GM12865 (cell line): ENCODE results near the gene PLK5.

Experiments used
- DNase-seq: peaks from one replicate; pipeline ENCODE4 v3.0.0; 2010; ENCODE audit warnings: low read depth
- H3K4me3 ChIP-seq: 2 replicates; pipeline ENCODE4 v1.5.1; 2011; ENCODE audit warnings: mild to moderate bottlenecking, low read depth, low read length, control low read depth
- TF ChIP-seq, protein P1 (sequence below): IDR thresholded peaks from 2 replicates; pipeline ENCODE4 v1.5.1; 2011; ENCODE audit warnings: low read length, control low read depth, low read depth, inconsistent platforms; ENCODE audit not compliant: insufficient read depth; ENCODE audit errors: missing control alignments

The PLK5 gene

DNA sequence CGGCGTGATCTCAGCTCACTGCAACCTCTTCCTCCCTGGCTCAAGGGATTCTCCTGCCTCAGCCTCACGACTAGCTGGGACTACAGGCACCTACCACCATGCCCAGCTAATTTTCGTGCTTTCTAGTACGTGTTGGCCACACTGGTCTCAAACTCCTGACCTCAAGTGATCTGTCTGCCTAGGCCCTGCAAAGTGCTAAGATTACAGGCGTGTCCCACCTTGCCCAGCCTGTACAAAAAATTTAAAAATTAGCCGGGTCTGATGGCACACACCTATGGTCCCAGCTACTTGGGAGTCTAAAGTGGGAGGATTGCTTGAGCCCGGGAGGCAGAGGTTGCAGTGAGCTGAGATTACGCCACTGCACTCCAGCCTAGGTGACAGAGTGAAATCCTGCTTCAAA, 48.9 kb downstream of the PLK5 start:
- no peak for DNase-seq
- TF ChIP-seq, protein P1, sequence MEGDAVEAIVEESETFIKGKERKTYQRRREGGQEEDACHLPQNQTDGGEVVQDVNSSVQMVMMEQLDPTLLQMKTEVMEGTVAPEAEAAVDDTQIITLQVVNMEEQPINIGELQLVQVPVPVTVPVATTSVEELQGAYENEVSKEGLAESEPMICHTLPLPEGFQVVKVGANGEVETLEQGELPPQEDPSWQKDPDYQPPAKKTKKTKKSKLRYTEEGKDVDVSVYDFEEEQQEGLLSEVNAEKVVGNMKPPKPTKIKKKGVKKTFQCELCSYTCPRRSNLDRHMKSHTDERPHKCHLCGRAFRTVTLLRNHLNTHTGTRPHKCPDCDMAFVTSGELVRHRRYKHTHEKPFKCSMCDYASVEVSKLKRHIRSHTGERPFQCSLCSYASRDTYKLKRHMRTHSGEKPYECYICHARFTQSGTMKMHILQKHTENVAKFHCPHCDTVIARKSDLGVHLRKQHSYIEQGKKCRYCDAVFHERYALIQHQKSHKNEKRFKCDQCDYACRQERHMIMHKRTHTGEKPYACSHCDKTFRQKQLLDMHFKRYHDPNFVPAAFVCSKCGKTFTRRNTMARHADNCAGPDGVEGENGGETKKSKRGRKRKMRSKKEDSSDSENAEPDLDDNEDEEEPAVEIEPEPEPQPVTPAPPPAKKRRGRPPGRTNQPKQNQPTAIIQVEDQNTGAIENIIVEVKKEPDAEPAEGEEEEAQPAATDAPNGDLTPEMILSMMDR = no peak
- H3K4me3 ChIP-seq = no peak overlapping the region

DNA sequence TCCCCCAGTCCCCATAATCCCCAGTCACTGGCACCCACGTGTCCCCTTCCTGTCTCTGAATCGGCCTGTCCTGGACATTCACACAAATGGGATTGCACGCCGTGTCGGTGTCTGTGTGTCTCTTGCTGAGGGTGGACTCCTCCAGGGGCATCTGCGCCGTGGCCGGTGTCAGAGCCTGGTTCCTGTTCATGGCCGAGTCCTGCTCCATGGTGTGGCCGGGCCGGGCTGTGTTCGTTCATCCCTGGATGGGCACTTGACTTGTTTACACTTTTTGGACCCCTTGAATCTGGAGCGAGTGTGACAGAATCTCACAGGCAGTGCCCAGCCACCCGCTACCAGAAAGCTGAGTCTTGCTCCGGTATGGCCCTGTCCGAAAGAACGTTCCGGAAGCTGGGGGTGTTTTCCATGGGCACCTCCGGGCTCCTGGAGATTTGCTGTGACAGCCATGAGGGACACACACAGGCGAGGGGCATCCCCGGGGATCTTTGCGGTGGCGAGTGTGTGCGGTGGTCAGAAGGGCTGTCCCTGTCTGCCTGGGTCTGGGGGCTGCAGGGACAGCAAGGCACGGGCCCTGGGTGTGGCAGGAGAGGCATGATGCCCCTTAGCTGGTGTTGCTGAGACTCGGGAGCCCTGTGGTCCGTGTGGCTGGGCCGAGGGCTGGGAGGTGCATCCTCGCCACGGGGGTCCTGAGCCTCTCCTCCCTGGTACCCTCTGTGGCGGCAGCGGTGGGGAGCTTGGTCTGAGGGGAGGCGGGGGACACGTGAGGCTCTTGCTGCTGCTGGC, 50.7 kb downstream of the PLK5 start:
- no peak for DNase-seq
- H3K4me3 ChIP-seq = no peak overlapping the region
- TF ChIP-seq, protein P1 = no peak

DNA sequence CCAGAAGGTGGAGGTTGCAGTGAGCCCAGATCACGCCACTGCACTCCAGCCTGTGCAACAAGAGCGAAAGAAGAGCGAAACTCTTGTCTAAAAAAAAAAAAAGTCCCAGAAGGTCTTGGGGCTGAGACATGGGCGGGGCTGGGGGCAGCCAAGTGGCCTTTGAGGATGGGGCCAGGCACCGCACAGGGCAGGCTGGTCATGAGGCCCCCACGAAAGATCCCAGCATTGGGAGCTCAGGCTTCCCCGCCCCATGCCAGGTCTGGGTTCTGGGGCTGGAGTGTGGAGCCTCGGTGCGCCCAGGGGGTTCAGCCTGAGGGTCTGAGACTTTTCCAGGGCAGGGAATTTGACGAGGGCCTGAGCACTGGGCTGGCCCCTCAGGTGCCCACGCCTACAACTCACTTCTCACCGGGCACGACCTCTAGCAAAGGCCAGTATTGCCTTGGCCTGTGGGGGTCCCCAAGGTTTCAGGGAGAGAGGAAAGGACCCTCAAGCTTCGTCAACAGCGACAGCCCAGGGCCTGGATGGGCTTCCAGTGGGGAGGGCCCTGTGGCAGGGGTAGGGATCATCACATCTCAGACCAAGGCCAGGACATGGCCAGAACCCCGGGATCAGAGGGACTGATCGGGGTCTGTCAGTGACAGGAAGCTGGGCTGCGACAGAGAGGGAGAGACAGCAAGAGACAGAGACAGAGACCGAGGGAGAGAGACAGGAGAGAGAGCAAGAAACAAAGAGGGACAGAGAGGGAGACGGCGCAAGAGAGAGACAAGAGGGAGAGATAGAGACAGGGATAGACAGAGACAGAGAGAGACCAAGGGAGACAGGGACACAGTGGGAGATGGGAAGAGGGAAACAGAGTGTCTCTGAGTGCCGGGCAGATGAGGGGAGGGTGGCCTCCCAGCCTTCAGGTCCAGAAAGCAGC, 51.7 kb downstream of the PLK5 start:
- TF ChIP-seq, protein P1 = no peak
- DNase-seq = no peak
- H3K4me3 ChIP-seq = no peak overlapping the region

DNA sequence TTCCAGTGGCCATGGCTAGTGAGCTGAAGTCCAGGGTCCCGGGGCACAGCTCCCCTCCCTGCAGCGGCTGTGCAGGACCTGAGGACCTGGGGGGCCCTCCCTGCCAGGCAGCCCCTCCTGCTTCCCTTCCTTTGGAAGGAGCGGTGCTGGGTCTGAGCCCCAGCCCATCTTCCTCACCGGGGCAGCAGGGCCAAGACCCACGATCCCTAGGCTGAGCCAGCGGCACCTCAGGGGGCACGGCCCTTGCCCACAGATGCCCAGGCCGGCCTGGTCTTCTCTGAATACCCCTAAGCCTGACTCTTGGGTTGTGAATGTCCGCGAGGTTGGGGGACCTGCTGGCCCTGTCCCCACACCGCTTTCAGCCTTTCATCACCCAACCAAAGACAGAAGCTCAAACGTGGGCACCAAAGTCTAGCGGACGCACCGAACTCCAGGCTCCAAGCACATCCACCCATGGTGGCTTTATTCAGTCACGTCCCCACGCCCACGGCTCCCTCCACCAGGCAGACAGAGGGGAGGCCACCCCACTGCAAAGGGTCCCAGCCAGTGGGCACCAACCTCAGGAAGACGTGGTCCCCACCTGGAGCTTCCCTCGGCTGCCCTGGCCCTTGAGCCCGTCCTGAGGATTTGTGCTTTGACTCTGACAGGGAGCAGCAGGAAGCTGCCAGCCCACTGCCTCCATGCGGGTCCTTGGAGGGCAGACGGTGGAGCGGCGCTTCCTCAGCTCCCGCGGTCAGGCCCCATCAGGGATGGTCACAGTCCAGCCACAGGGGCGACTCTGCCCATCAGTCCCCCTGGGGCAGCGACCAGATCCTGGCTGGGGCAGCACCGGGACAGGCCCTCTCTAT, 52.6 kb downstream of the PLK5 start:
- DNase-seq = no peak
- TF ChIP-seq, protein P1 = no peak
- no peak overlapping the region for H3K4me3 ChIP-seq

DNA sequence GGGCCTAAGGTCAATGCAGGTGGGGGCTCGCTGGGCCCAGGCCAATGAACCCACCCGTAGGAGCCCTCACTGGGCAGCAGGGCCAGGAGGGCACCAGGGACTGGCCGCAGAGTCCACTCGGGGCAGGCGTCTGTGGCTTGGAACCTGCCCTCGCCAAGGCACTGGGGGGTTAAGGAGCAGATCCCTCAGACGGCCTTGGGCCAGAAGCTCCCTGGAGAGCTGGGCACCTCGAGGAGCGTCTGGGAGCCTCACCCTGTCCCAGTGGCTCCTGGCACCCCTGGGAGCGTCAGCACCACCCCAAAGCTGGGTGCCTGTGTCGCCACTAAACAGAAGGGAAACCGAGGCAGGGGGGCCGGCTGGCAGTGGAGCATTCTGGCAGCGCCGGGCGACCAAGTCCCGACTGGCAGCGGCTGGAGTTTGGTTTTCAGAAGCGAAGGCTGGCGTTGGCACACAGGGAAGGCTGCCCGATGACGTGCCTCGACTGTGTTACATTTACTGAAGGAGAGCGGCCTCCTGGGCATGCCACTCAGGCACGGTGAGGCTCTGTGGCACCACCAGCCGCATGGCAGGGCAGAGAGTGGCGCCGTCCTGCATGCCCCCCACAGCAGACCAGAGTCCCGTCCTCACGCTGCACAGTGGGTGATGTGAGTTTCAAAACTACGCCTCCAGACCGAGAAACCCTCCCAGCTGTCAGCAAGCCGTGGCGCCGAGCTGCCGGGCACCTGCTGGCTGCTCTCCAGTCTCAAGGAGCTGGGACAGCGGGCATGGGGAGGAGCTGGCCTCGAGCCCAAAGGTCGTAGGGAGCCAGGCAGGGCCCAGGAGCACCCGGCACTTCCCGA, 53.4 kb downstream of the PLK5 start:
- TF ChIP-seq, protein P1 = no peak
- DNase-seq = no peak
- H3K4me3 ChIP-seq = no peak overlapping the region
